GM21515 (cell line): ENCODE data around the gene GARIN3.
"Not testable (repeated sequence)": the region's sequence is repeated elsewhere in the genome, so short reads cannot be mapped to it uniquely, and the experiment has no call there.

Experiments
- ATAC-seq: cut with Tn5 transposase; IDR thresholded peaks from one replicate; pipeline ENCODE4 v1.9.1; 2021; ENCODE audit not compliant: unreplicated experiment

Gene GARIN3

DNA sequence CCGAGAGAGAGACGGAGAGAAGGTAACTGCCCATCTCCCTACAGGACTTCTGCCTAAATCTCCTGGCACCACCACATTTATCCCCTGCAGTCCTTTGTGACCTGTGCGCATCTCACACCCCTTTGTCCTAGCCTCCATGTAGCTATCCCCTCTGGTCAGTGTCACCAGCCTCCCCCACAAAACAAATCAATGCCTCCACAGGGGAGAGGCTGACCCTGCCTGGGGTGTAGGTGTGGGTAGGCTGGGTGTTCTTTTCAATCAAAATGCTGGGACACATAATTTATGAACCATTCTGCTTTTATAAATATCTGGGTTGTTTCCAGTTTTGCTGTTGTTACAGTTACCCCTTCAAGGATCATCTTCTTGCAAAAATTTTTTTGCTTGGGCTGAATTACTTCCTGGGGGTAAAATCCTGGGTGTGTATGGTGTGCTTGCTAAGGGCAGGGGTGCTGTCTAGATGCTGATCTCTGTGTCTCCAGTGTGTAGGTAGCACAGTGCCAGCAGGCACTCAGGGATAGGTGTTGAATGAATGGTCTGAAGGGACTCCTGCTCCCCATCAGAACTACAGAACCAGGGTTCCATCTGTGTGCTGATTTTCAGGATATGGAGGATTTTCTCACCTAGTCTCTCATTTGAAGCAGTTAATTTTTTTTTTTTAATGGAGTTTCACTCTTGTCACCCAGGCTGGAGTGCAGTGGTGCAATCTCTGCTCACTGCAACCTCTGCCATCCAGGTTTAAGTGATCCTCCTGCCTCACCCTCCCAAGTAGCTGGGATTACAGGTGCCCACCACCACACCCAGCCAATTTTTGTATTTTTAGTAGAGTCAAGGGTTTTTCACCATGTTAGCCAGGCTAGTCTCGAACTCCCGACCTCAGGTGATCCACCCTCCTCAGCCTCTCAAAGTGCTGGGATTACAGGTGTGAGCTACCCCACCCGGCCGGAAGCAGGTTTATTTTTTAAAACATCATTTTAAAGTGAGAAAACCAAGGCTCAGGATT is at the start of gene GARIN3:
Gene GARIN3, minus strand, starts transcription at position 51 of the 1,000 bp plus-strand sequence. CDS start 96 bp downstream, outside the sequence.
- ATAC-seq: no peak

GRCh38 chr5:157215514-157216167 is 49.6 kb upstream of the GARIN3 start:
- ATAC-seq: no peak

DNA sequence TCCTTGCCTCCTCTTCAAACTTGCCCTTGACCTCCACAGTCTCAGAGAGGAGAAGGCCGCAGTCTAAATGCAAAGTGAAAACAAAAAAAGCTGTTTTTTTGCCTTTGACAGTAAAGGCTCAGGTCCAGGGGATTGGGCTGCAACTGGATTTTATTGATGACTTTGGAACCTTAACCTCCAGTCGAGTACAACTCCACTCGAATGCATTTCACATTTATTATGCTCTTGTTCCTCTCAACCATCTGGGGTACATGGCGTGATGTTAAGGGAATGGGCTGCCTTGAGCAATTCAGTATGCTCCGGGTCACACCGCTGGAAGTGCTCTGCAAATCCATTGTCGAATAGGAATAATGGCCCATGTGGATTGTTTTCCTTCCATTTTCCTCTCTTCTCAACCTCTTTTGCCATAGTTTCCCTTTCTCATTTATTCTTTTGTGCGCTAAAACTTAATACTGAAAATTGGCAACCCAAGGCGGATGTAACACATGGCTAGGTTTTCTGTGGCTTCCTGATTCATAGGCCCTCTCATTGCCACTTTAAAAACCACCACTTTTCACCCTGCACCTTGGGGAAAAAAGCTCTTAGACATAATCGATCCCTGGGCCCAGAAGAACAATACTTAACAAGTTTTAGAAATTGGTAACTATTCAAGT is 48.9 kb upstream of the GARIN3 start:
- peak; percentile 40 for ATAC-seq

GRCh38 chr5:157214415-157214814 is 48.4 kb upstream of the GARIN3 start:
- no peak for ATAC-seq

DNA sequence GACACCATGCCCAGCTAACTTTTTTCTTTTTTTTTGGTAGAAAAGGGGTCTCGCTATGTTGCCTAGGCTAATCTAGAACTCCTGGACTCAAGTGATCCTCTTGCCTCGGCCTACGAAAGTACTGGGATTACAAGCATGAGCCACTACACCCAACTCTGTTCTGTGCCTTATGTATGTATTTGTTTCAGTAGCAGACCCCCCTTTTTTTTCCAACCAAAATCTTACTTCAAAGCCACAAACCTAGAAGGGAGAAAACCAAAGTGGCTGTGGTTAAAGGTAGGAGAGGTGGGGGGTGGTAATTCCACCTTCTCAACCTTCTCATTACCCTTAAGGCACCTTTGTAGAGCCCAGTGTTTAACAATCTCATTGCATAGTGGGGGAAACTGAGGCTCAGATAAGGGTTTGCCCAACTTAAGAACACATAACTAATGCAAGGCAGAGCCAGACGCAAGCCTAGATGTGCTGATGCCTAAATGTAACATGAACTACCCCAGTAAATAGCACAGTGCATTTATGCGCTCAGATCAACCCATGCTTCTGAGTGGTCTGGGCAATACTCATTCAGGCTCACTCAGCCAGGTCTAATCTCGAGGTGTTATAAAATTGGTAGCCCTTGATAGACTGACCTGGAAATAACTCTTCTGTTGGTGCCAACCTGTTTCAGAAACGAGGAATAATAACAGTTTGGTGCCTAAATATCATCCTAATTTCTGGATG is 47.6 kb upstream of the GARIN3 start:
- no peak for ATAC-seq

DNA sequence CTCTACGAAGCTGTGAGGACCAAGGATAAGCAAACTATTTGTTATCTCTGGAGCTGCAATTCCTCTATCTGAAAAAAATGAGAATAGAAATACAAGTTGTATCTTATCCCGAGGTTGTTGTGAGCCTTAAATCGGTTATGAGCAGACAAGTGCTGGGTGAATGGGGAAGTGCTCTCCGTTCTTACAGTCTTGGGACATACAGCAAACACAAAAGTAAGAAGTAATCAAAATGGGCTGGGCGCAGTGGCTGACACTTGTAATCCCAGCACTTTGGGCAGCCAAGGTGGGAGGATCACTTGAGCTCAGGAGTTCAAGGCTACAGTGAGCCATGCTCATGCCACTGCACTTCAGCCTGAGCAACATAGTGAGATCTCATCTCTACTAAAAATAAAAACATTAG is 46.2 kb upstream of the GARIN3 start:
- no peak for ATAC-seq

GRCh38 chr5:157210652-157211051 is 44.6 kb upstream of the GARIN3 start:
- not testable (repeated sequence) for ATAC-seq

GRCh38 chr5:157205708-157206107 is 39.6 kb upstream of the GARIN3 start:
- no peak for ATAC-seq

DNA sequence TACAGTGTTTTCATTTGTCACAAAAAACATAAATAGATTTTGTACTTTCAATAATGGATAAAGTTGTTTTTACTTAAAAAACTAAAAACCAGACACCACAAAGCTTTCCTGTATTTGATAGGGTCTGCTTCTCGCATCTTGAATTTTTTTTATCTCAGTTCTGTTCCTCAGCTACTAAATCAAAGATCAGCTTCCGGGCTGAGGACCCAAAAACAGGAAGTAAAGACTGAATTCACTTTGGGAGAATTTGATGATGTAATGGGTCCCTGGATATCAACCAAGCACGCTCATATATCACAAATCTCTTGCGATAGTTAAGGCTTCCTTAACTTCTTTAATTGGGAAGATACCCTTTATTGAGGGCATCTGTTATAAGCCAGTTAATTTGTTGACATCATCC is 38.7 kb upstream of the GARIN3 start:
- ATAC-seq: no peak

DNA sequence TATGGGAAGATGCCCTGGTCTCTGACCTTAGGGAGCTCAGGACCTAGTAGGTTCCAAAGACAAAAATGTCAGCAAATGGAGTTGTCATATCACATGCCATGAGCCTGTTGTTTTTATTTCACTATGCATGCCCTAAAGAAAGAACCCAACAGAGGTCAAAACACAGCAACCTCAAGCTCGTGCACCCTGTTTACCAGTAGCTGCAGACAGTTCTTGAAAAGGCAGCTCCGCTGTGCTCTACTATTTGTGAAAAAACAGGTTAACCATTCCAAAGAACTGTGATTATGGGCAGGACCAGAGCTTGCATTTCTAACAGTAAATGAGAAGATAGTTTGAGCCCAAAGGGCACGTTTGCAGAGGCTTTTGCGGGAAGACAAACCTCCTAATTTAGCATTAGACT is 37.4 kb upstream of the GARIN3 start:
- no peak for ATAC-seq

DNA sequence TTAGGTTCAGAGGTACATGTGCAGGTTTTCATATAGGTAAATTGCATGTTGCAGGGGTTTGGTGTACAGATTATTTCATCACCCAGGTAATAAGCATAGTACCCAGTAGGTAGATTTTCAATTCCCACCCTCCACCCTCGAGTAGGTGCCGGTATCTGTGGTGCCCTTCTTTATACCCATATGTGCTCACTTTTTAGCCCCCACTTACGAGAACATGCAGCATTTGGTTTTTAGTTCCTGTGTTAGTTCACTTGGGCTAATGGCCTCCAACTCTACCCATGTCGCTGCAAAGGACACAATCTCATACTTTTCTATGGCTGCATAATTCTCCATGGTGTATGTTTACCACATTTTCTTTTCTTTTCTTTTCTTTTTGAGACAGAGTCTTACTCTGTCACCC is 35.8 kb upstream of the GARIN3 start:
- no peak for ATAC-seq

DNA sequence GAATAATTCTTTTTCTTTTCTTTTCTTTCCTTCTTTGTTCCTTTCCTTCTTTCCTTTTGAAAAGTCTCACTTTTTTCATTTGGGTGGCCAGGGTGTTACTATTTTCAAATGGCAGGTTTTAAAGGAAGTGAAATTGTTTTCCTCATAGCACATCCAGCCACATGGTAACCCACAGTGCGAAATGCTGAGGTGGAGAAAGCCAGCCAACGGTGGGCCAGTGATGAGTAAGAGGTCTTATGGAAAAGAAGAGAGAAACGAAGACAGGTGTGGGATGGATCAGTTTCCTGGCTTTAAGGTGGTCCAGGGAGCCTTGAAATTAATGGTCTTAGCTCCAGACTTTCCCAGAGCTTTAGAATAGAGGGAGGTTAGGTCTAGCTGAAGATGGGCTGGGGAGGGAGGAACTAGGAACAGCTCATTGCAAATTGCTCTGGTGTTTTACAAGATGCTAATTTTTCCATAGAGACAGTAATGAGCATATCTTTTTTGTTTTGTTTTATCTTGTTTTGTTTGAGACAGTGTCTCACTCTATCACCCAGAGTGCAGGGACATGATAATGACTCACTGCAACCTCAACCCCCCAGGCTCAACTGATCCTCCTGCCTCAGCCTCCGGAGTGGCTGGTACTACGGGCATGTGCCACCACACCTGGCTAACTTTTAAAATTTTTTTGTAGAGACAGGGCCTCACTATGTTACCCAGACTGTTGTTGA is 32.4 kb upstream of the GARIN3 start:
- no peak for ATAC-seq

GRCh38 chr5:157197086-157197485 is 31.0 kb upstream of the GARIN3 start:
- no peak for ATAC-seq

DNA sequence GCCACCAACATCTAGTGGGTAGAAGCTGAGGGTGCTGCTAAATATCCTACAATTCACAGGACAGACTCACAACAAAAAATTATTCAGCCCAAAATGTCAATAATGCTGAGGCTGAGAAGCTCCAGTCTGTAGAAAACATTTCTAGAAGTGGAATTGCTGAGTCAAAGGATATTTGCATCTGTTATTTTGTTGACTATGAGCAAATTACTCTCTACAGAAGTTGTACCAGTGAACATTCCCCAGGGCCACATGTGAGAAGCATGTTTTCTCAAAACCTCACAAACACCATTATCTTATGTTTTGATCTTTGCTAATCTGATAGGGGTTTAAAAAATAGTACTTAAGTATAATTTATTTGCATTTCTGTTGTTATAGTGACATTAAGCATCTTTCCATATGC is 30.0 kb upstream of the GARIN3 start:
- no peak for ATAC-seq

- no peak for ATAC-seq
These were observed 27.8 kb upstream of the GARIN3 start for GRCh38 chr5:157193699-157194424.

GRCh38 chr5:157189223-157189622 is 23.2 kb upstream of the GARIN3 start:
- ATAC-seq: no peak

DNA sequence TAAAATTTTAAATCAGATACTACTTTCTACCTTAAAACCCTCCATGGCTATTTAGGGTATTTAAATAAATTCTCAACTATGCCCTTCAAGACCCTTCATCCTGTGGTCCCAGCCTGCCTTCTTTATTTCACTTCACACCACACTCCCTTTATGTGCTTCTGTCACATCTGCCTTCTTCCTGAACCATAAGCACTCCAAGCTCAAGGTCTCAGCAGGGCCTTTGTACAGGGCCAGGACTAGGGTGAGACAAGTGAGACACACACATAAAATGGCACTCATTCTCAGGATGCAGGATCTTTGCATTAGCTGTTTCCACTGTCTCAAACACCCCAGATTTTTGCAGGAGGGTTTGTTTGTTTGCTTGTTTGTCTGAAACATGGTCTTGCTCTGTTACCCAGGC is 22.2 kb upstream of the GARIN3 start:
- ATAC-seq: no peak

DNA sequence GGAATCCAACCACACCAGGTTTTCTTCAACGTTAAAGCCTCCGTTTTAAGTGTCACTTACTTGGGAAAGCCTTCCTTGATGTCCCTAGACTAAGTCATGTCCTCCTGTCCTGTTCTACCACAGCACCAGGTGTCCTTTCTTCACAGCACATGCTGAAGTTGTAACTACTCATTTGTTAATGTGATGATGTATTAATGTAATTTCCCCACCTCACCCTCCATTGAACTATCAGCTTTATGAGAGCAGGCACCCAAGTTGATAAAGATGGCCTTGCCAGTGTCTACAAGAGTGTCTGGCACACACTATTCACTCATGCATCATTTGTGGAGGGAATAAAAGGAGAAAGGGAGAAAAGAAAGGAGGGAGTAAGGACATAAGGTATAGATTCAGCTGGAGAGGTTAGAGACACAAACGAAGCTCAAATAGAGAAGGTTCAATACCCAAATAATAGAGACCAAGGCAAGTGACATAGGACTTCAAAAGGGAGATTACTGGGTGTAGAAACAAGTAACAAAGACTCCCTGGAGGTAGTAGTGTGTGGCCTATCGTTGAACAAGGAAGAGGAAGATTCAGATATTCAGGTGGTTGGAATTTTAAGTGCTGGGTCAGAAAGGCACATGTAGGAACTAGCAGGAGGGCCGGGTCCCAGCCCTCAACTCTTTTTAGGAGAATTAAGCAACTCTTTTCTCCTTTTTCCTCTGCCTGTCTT is 21.1 kb upstream of the GARIN3 start:
- ATAC-seq: no peak
